ENCODE results near the gene DUOX1. TPM values are rescaled to one million over a fixed set of nuclear protein-coding genes. Genes with fewer than 3 reads are reported as not detected.
A peak's percentile ranks its signal among the peaks of the same experiment; 100 is the strongest.

Gene DUOX1
- total RNA-seq, 2 donors from 2014 or later = 0.26 to 0.66 TPM

GRCh38 chr15:45185903-45186770 is 56.3 kb downstream of the DUOX1 start:
- Histone ChIP-seq H3K4me1 (peaks cover 15% of the 10 kb centered on the region), H3K36me3 (replicated peaks in 1 of 2; ENCODE audit: insufficient read depth in 1 of 2, low read depth in 2 of 2) (no peaks in the 10 kb centered on the region), H3K27me3 (no peaks in the 10 kb centered on the region), H3K9me3 (no peaks in the 10 kb centered on the region), H3K4me3 (no peak overlapping the region), H3K27ac (peak overlapping the region in 1 of 4 donors; percentile 13)
- intact Hi-C loops (cut with DNase I) = no loop called here
- ATAC-seq (no peak), DNase-seq (no peak)
- WGBS, 2 donors = 53 to 74% methylated on average over 3 to 8 of the region's 8 CpGs
- TF ChIP-seq CTCF (IDR thresholded peaks at IDR 0.05) (no peak), POLR2A (IDR thresholded peaks at IDR 0.05) (no peak)

DNA sequence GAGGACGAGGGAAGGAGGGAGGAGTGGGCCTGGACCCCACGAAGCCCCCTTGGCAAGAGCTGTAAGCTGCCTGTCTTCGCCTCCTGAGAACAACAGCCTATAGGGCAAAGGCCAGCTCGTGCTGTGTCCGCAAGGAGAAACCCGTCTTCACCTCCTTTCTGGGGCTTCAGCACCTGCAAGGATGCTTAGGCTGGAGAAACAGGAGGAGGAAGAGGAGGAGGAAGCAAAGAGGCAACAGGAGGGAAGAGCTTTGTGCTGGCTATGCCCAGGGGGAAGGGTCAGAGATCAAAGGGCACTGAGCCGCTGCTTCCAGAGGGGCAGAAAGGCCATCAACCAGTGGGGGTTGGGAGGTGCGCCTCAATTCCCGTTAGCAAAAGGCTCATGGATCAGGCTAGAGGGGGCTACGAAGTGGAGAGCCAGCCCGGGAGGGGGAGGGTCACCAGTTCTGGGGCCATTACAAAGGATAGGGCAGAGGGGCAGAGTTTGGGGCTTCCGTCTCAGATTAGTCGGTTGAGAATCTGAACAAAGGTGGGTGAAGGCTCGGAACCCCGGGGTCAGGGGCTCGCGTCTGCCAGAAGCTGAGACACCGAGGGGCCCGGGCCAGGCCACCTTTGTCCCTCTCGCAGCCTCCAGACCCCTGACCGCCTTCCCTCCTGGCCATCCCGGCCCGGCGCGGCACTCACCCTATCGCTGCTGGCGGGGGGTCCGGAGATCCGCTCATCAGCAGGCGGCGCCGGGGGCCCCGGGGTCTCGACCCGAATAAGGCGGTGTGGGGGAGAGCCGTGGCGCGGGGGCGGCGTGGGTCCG is 57.2 kb downstream of the DUOX1 start:
- WGBS, 2 donors = 55% methylated on average over 23 to 27 of the region's 42 CpGs

GRCh38 chr15:45187578-45187893 is 57.7 kb downstream of the DUOX1 start:
- TF ChIP-seq CTCF (IDR thresholded peaks at IDR 0.05) (no peak), POLR2A (IDR thresholded peaks at IDR 0.05) (no peak)
- Histone ChIP-seq H3K27ac (no peak overlapping the region), H3K9me3 (no peaks in the 10 kb centered on the region), H3K4me3 (no peak overlapping the region), H3K36me3 (replicated peaks in 1 of 2; ENCODE audit: insufficient read depth in 1 of 2, low read depth in 2 of 2) (no peaks in the 10 kb centered on the region), H3K4me1 (peaks cover 15% of the 10 kb centered on the region), H3K27me3 (no peaks in the 10 kb centered on the region)
- ATAC-seq (no peak), DNase-seq (no peak)
- WGBS, 2 donors = 20% methylated on average over 3 of the region's 43 CpGs; no CpG with 5 or more reads in 1 of the 2 donors
- intact Hi-C loops (cut with DNase I) = no loop called here

More for the DNA sequence above, 57.2 kb downstream of the DUOX1 start:
- H3K9me3 ChIP-seq = no peaks in the 10 kb centered on the region
- no peaks in the 10 kb centered on the region for H3K27me3 ChIP-seq
- intact Hi-C loops (cut with DNase I) = no loop called here
- DNase-seq (no peak), ATAC-seq (no peak)
- H3K36me3 ChIP-seq (replicated peaks in 1 of 2; ENCODE audit: insufficient read depth in 1 of 2, low read depth in 2 of 2) = no peaks in the 10 kb centered on the region
- peaks cover 15% of the 10 kb centered on the region for H3K4me1 ChIP-seq
- no peak overlapping the region for H3K4me3 ChIP-seq
- TF ChIP-seq POLR2A (IDR thresholded peaks at IDR 0.05) = no peak
- TF ChIP-seq CTCF (IDR thresholded peaks at IDR 0.05) = no peak
- peak overlapping the region in 1 of 4 donors; percentile 13 for H3K27ac ChIP-seq

DNA sequence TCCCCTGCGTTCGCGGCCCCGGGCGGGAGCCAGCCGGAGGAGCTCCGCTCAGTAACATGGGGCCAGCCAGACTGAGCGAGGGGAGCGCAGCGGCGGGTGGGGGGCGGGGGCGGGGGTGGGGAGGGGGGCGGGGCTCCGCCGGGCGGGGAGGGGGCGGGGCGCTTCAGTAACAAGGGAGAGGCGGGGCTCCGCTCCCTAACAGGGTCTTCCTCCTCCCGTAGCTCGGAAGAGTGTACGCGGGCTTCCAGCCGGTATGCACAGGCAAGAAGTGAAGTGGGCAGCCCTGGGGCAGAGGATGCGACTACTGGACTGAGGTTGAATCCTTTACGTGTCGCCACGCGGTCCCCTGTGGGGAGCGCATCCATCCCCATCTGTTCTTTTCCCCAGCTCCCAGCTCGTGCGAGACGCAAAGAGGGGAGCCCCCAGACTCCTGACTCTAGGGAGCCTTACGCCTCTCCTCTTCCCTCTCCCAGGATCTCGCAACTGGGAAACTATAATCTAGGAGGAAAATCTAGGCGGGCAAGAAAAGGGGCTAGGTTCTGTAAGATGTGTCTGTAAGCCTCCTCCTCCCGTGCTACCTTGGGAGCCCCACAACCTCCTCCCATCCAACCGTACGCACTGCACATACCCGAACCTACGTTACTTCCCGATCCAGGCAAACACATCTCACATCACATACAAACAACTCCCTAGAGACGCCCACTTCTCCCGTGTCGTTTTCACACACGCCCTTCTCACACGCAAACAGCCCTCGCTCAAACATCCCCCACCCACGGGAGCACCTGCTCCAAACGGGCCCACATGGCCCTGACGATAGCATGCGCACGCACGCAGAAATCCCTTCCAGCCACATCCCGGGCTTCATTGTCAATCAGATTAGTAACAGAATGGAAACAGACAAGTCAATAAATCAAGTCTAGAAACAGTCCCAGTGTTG is 58.4 kb downstream of the DUOX1 start, which contains the start of gene SHF:
SHF (minus strand) TSS at position 73 of the 937 bp plus-strand sequence; CDS start at position 58, 15 bp downstream.
- intact Hi-C loops (cut with DNase I) = no loop called here
- no peaks in the 10 kb centered on the region for H3K36me3 ChIP-seq (replicated peaks in 1 of 2; ENCODE audit: insufficient read depth in 1 of 2, low read depth in 2 of 2)
- DNase-seq (peak in 3 of 4 donors; percentile 44 to 64 (median 61)), ATAC-seq (peak; percentile 55)
- TF ChIP-seq POLR2A (IDR thresholded peaks at IDR 0.05) = peak in 1 of 3 donors; percentile 14
- TF ChIP-seq CTCF (IDR thresholded peaks at IDR 0.05) = no peak
- H3K4me3 ChIP-seq = peak within 1 kb of the TSS in 1 of 2 donors; percentile 2
- H3K4me1 ChIP-seq = peaks cover 15% of the 10 kb centered on the region
- H3K9me3 ChIP-seq = no peaks in the 10 kb centered on the region
- H3K27me3 ChIP-seq = no peaks in the 10 kb centered on the region
- H3K27ac ChIP-seq = peak within 1 kb of the TSS in 1 of 4 donors; percentile 13
- 1 to 2% methylated on average over 32 to 57 of the region's 57 CpGs for WGBS, 2 donors
